Upper lobe of right lung (tissue), 1 donor: ENCODE data around the gene RPL10. TPM values are rescaled to one million over a fixed set of nuclear protein-coding genes. Genes with fewer than 3 reads are reported as not detected.

Experiments used
- ATAC-seq: fragments of 200-7000 bp; cut with Tn5 transposase; one replicate; pipeline ENCODE4 v1.9.1; 2020; ENCODE audit warnings: mild to moderate bottlenecking, moderate library complexity
- DNase-seq: peaks from one replicate; pipeline ENCODE4 v3.0.0-alpha.2; 2020
- H3K27ac ChIP-seq: fragments of 200-600 bp; one replicate; pipeline ENCODE4 v1.8.0; 2022
- H3K27me3 ChIP-seq: fragments of 200-600 bp; one replicate; pipeline ENCODE4 v1.8.0; 2022; ENCODE audit warnings: mild to moderate bottlenecking
- H3K36me3 ChIP-seq: fragments of 200-600 bp; one replicate; pipeline ENCODE4 v1.8.0; 2022
- H3K4me1 ChIP-seq: fragments of 200-600 bp; one replicate; pipeline ENCODE4 v1.8.0; 2022
- H3K4me3 ChIP-seq: fragments of 200-600 bp; one replicate; pipeline ENCODE4 v1.8.0; 2022; ENCODE audit warnings: mild to moderate bottlenecking
- H3K9me3 ChIP-seq: fragments of 200-600 bp; one replicate; pipeline ENCODE4 v1.8.0; 2022
- CTCF ChIP-seq: fragments of 200-600 bp; IDR thresholded peaks from one replicate; pipeline ENCODE4 v1.8.0; 2022; ENCODE audit warnings: antibody characterized with exemption
- intact Hi-C: fragments of 100-400 bp; cut with DNase I; formaldehyde crosslinking; loops from one replicate; pipeline ENCODE4 v1.11.0; 2022
- total RNA-seq: library from RNA; stranded (reverse); fragmentation: NEBNext Ultra II Directional; extraction: Animal tissue kit (Norgen Biotek cat#: 25700); gene quantifications from one replicate; pipeline ENCODE4 v1.2.1, GENCODE V29; 2021
- donor health status: DM: no; HTN: yes; CAD: no; lungs with severe emphysema.

RPL10 gene
- total RNA-seq, 1 donor from 2014 or later, result 2,677 TPM

DNA sequence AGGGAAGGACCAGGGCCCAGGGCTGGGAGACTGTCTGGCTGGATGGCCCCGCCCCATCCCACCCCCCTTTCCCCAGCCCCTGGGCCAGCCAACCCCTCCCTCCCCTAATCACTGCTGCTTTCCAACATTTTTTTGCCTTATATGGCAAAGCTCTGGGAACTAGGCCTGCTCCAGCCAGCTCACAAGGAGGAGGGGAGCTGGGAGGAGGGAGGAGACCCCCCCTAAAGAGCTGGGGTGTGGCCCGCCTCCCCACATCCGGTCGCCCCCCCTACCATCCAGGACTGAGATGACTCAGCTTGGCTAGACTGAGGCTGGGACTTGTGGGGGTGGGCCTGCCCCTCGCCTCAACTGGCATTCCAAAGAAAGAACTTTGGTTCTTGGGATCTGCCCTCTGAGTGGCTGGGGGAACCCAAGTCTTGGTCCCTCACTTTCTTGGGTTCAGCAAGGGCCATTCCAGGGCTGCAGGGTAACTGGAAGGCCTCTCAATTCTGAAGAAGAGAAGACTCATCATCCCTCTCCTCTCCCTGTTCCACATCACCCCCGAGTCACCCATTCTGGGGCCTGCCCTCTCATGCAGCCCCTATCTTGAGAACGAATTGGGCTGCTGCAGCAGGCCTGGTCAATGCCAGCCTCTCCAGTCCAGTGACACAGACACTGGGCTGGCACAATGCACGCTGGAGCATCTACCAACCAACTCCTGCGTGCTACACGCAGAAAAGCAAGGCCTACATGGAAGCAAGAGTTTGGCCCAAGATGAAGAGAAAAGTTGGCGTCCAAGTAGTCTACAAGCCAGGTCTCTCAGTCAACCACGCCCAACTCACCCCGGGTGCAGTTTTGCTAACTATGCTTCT is 28.5 kb upstream of the RPL10 start:
- Histone ChIP-seq H3K4me3 (peak overlapping the region; percentile 71), H3K9me3 (no peaks in the 10 kb centered on the region), H3K27ac (peak overlapping the region; percentile 90), H3K36me3 (peaks cover 31% of the 10 kb centered on the region), H3K27me3 (no peaks in the 10 kb centered on the region), H3K4me1 (peaks cover 26% of the 10 kb centered on the region)
- TF ChIP-seq CTCF, result no peak
- ATAC-seq (peak; percentile 57), DNase-seq (peak; percentile 86)
- intact Hi-C loops, result no loop called here

GRCh38 chrX:154370300-154371016 is 27.7 kb upstream of the RPL10 start:
- no peak for DNase-seq
- H3K4me1 ChIP-seq, result peaks cover 26% of the 10 kb centered on the region

DNA sequence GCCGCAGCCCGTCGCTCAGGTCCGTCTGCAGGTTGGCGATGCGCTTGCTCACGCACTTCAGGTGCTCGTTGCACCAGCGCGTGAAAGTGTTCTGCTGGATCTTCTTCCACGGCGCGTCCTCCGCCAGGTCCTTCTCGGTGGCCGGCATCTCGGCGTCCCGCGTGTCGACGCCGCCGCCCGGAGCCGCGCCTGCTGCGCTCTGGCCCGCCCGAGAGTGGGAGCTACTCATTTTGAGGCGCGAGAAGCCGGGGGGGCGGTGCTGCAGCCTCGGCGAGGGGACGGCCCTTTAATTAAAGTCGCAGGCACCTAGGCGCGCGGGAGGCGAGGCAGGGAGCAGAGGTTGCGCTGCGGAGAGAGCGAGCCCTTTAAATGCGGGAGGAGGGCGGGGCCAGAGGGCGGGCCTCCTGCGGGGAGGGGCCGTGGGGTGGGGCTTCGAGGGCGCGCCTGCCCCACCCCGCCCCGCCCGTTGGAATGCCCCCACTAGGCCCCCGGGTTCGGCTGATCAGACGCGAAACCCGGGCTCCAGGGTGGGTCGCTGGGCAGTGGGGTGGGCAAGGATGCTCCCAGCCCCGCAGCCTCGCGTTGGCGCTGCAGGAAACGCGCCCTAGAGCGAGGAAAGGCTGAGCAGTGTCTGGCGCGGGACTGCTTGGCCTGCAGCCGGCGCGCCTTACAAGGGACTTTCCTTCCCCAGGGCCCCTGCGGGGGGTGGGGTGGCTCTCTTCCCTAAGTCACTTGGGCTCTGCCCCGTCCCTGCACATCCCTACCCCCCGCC is 27.0 kb upstream of the RPL10 start:
- peak overlapping the region; percentile 90 for H3K27ac ChIP-seq
- H3K36me3 ChIP-seq, result peaks cover 17% of the 10 kb centered on the region
- no peak for TF ChIP-seq CTCF
- intact Hi-C loops, result no loop called here
- H3K4me3 ChIP-seq, result peak overlapping the region; percentile 71
- peak; percentile 97 for DNase-seq
- peaks cover 26% of the 10 kb centered on the region for H3K4me1 ChIP-seq
- no peaks in the 10 kb centered on the region for H3K9me3 ChIP-seq
- H3K27me3 ChIP-seq, result no peaks in the 10 kb centered on the region
- ATAC-seq, result peak; percentile 81

More at GRCh38 chrX:154370300-154371016, 27.7 kb upstream of the RPL10 start:
- H3K4me3 ChIP-seq, result peak overlapping the region; percentile 71
- no peak for TF ChIP-seq CTCF
- intact Hi-C loops, result no loop called here
- peaks cover 24% of the 10 kb centered on the region for H3K36me3 ChIP-seq
- no peak for ATAC-seq
- peak overlapping the region; percentile 90 for H3K27ac ChIP-seq
- H3K27me3 ChIP-seq, result no peaks in the 10 kb centered on the region
- H3K9me3 ChIP-seq, result no peaks in the 10 kb centered on the region

DNA sequence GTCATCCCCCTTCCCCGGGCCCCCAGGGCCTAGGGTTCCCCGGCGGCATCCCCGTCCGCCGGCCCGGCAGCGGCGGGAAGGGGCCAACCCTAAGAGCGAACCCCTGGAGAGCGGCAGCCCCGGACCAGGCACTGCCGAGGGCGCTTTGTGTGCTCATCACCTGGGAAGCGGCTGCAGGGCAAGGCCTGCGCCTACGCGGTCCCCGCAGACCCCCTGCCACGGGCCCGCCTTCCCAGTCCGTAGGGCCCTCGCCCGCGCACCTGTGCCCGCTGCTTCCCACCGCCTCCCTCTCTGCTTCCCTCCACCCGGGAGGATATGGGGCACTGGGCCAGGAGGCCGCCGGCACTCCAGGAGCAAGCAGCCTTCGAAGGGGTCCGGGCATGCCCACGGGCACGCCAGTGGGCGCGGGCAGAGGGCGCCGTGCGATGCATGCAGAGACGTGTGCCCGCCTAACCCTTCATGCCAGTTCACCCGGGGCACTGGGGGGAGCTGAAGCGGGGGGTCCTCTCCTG is 26.3 kb upstream of the RPL10 start:
- Histone ChIP-seq H3K27me3 (no peaks in the 10 kb centered on the region), H3K4me3 (peak overlapping the region; percentile 71), H3K9me3 (no peaks in the 10 kb centered on the region), H3K27ac (peak overlapping the region; percentile 81), H3K36me3 (peaks cover 11% of the 10 kb centered on the region), H3K4me1 (peaks cover 22% of the 10 kb centered on the region)
- intact Hi-C loops, result no loop called here
- DNase-seq (no peak), ATAC-seq (no peak)
- no peak for TF ChIP-seq CTCF

- H3K27ac ChIP-seq, result no peak overlapping the region
- H3K9me3 ChIP-seq, result no peaks in the 10 kb centered on the region
- ATAC-seq, result no peak
Observed at GRCh38 chrX:154372612-154373022, 25.6 kb upstream of the RPL10 start.

More at GRCh38 chrX:154372612-154373022, 25.6 kb upstream of the RPL10 start:
- Histone ChIP-seq H3K4me1 (peaks cover 20% of the 10 kb centered on the region), H3K4me3 (peak overlapping the region; percentile 71), H3K27me3 (no peaks in the 10 kb centered on the region), H3K36me3 (peaks cover 3% of the 10 kb centered on the region)
- intact Hi-C loops, result no loop called here
- DNase-seq, result no peak
- TF ChIP-seq CTCF, result no peak
